ENCODE measurements around the gene EIF2S3B. TPM values are rescaled to one million over a fixed set of nuclear protein-coding genes. Genes with fewer than 3 reads are reported as not detected.

The EIF2S3B gene
- total and polyA plus RNA-seq, 2 experiments from 2014 or later, result 1.3 TPM; not detected in 1

GRCh38 chr12:10497602-10498001 lies 8.1 kb upstream of the EIF2S3B start:
- Histone ChIP-seq H3K4me1 (ENCODE audit: insufficient read depth) (no peaks in the 10 kb centered on the region), H3K9me2 (replicated peaks; ENCODE audit: insufficient read depth) (no peaks in the 10 kb centered on the region), H3K9me3 (ENCODE audit: low read depth) (no peaks in the 10 kb centered on the region), H3K27me3 (peaks cover 10% of the 10 kb centered on the region), H3K36me3 (replicated peaks; ENCODE audit: insufficient read depth, low read depth) (no peaks in the 10 kb centered on the region), H3K4me3 (no peak overlapping the region), H2AFZ (no peak overlapping the region), H3K4me2 (no peak overlapping the region), H4K20me1 (ENCODE audit: insufficient read depth, poor library complexity, severe bottlenecking) (no peaks in the 10 kb centered on the region), H3K79me2 (no peaks in the 10 kb centered on the region), H3K27ac (no peak overlapping the region)
- WGBS (ENCODE audit: low lambda C conversion rate, missing lambda C conversion rate), result 74% methylated on average over 2 of the region's 2 CpGs
- TF ChIP-seq EZH2 (IDR thresholded peaks at IDR 0.05; ENCODE audit: borderline replicate concordance) (no peak), EZH2phosphoT487 (IDR thresholded peaks at IDR 0.05; ENCODE audit: low read depth, severe bottlenecking, unreplicated experiment) (no peak), CTCF (IDR thresholded peaks at IDR 0.05; ENCODE audit: poor library complexity) (no peak)
- no peak for DNase-seq (ENCODE audit: low spot score)

- TF ChIP-seq EZH2 (IDR thresholded peaks at IDR 0.05; ENCODE audit: borderline replicate concordance), result no peak
- TF ChIP-seq EZH2phosphoT487 (IDR thresholded peaks at IDR 0.05; ENCODE audit: low read depth, severe bottlenecking, unreplicated experiment), result no peak
- no peak for TF ChIP-seq CTCF (IDR thresholded peaks at IDR 0.05; ENCODE audit: poor library complexity)
- Histone ChIP-seq H3K9me2 (replicated peaks; ENCODE audit: insufficient read depth) (no peaks in the 10 kb centered on the region), H3K9me3 (ENCODE audit: low read depth) (no peaks in the 10 kb centered on the region), H3K4me1 (ENCODE audit: insufficient read depth) (no peaks in the 10 kb centered on the region), H3K27me3 (peaks cover 10% of the 10 kb centered on the region), H3K36me3 (replicated peaks; ENCODE audit: insufficient read depth, low read depth) (no peaks in the 10 kb centered on the region), H3K79me2 (no peaks in the 10 kb centered on the region), H4K20me1 (ENCODE audit: insufficient read depth, poor library complexity, severe bottlenecking) (no peaks in the 10 kb centered on the region), H3K4me3 (no peak overlapping the region), H2AFZ (no peak overlapping the region), H3K4me2 (no peak overlapping the region), H3K27ac (no peak overlapping the region)
- no peak for DNase-seq (ENCODE audit: low spot score)
- 32% methylated on average over 1 of the region's 1 CpG for WGBS (ENCODE audit: low lambda C conversion rate, missing lambda C conversion rate)
Observed at GRCh38 chr12:10498042-10498441, 7.6 kb upstream of the EIF2S3B start.

- H4K20me1 ChIP-seq (ENCODE audit: insufficient read depth, poor library complexity, severe bottlenecking), result no peaks in the 10 kb centered on the region
- no peak overlapping the region for H3K4me3 ChIP-seq
- no peaks in the 10 kb centered on the region for H3K4me1 ChIP-seq (ENCODE audit: insufficient read depth)
- H3K79me2 ChIP-seq, result no peaks in the 10 kb centered on the region
- no peaks in the 10 kb centered on the region for H3K36me3 ChIP-seq (replicated peaks; ENCODE audit: insufficient read depth, low read depth)
- no peaks in the 10 kb centered on the region for H3K9me2 ChIP-seq (replicated peaks; ENCODE audit: insufficient read depth)
- 52% methylated on average over 3 of the region's 3 CpGs for WGBS (ENCODE audit: low lambda C conversion rate, missing lambda C conversion rate)
- H3K27ac ChIP-seq, result no peak overlapping the region
- DNase-seq (ENCODE audit: low spot score), result no peak
- TF ChIP-seq EZH2phosphoT487 (IDR thresholded peaks at IDR 0.05; ENCODE audit: low read depth, severe bottlenecking, unreplicated experiment), result no peak
- TF ChIP-seq CTCF (IDR thresholded peaks at IDR 0.05; ENCODE audit: poor library complexity), result peak; percentile 40
- no peak for TF ChIP-seq EZH2 (IDR thresholded peaks at IDR 0.05; ENCODE audit: borderline replicate concordance)
- H3K27me3 ChIP-seq, result peaks cover 6% of the 10 kb centered on the region
- H3K4me2 ChIP-seq, result no peak overlapping the region
- no peaks in the 10 kb centered on the region for H3K9me3 ChIP-seq (ENCODE audit: low read depth)
- H2AFZ ChIP-seq, result no peak overlapping the region
Observed at GRCh38 chr12:10501030-10501429, 4.7 kb upstream of the EIF2S3B start.

- no peaks in the 10 kb centered on the region for H4K20me1 ChIP-seq (ENCODE audit: insufficient read depth, poor library complexity, severe bottlenecking)
- no peaks in the 10 kb centered on the region for H3K4me1 ChIP-seq (ENCODE audit: insufficient read depth)
- TF ChIP-seq EZH2 (IDR thresholded peaks at IDR 0.05; ENCODE audit: borderline replicate concordance), result no peak
- TF ChIP-seq EZH2phosphoT487 (IDR thresholded peaks at IDR 0.05; ENCODE audit: low read depth, severe bottlenecking, unreplicated experiment), result no peak
- TF ChIP-seq CTCF (IDR thresholded peaks at IDR 0.05; ENCODE audit: poor library complexity), result no peak
- 65% methylated on average over 1 of the region's 1 CpG for WGBS (ENCODE audit: low lambda C conversion rate, missing lambda C conversion rate)
- H3K36me3 ChIP-seq (replicated peaks; ENCODE audit: insufficient read depth, low read depth), result no peaks in the 10 kb centered on the region
- H2AFZ ChIP-seq, result no peak overlapping the region
- H3K27ac ChIP-seq, result no peak overlapping the region
- DNase-seq (ENCODE audit: low spot score), result no peak
- no peaks in the 10 kb centered on the region for H3K9me2 ChIP-seq (replicated peaks; ENCODE audit: insufficient read depth)
- no peak overlapping the region for H3K4me3 ChIP-seq
- no peak overlapping the region for H3K4me2 ChIP-seq
- no peaks in the 10 kb centered on the region for H3K79me2 ChIP-seq
- H3K9me3 ChIP-seq (ENCODE audit: low read depth), result no peaks in the 10 kb centered on the region
- no peaks in the 10 kb centered on the region for H3K27me3 ChIP-seq
Observed at GRCh38 chr12:10503460-10503859, 2.2 kb upstream of the EIF2S3B start.

Measured in hepatocyte (in vitro differentiated cells).